ENCODE data around the gene HACL1. TPM values are rescaled to one million over a fixed set of nuclear protein-coding genes. Genes with fewer than 3 reads are reported as not detected.
A peak's percentile ranks its signal among the peaks of the same experiment; 100 is the strongest.

The HACL1 gene
- total and polyA plus RNA-seq, 10 of the 15 experiments (the other 5 are each of a cell fraction or from before 2014, with no cell fraction given) = 19.4 to 48.7 (median 30.1) TPM

DNA sequence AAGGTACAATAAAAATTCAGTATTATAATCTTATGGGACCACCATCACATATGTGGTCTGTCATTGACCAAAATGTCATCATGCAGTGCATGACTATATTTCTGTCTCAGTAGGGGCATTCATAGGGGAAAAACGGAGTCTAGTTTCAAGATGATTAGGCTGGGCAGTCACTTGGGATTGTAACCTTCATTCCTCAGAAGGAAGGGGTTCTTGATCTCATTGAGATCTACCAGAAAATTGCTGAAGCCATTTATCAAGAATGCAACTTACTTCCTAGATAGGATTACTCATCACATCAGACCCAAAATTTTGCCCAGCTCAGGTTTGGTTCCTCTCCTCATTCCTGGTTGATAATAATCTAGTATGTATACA is 37.5 kb upstream of the HACL1 start (continued):
- TF ChIP-seq, protein P1, sequence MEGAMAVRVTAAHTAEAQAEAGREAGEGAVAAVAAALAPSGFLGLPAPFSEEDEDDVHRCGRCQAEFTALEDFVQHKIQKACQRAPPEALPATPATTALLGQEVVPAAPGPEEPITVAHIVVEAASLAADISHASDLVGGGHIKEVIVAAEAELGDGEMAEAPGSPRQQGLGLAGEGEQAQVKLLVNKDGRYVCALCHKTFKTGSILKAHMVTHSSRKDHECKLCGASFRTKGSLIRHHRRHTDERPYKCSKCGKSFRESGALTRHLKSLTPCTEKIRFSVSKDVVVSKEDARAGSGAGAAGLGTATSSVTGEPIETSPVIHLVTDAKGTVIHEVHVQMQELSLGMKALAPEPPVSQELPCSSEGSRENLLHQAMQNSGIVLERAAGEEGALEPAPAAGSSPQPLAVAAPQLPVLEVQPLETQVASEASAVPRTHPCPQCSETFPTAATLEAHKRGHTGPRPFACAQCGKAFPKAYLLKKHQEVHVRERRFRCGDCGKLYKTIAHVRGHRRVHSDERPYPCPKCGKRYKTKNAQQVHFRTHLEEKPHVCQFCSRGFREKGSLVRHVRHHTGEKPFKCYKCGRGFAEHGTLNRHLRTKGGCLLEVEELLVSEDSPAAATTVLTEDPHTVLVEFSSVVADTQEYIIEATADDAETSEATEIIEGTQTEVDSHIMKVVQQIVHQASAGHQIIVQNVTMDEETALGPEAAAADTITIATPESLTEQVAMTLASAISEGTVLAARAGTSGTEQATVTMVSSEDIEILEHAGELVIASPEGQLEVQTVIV (IDR thresholded peaks at IDR 0.05; ENCODE audit: borderline replicate concordance, partially characterized antibody) = no peak
- TF ChIP-seq RUNX3 (IDR thresholded peaks at IDR 0.05; ENCODE audit: low read length) = peak; percentile 86
- TF ChIP-seq, protein P2, sequence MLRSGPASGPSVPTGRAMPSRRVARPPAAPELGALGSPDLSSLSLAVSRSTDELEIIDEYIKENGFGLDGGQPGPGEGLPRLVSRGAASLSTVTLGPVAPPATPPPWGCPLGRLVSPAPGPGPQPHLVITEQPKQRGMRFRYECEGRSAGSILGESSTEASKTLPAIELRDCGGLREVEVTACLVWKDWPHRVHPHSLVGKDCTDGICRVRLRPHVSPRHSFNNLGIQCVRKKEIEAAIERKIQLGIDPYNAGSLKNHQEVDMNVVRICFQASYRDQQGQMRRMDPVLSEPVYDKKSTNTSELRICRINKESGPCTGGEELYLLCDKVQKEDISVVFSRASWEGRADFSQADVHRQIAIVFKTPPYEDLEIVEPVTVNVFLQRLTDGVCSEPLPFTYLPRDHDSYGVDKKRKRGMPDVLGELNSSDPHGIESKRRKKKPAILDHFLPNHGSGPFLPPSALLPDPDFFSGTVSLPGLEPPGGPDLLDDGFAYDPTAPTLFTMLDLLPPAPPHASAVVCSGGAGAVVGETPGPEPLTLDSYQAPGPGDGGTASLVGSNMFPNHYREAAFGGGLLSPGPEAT (IDR thresholded peaks at IDR 0.05; ENCODE audit: low read depth) = peak; percentile 80
- TF ChIP-seq, protein P3, sequence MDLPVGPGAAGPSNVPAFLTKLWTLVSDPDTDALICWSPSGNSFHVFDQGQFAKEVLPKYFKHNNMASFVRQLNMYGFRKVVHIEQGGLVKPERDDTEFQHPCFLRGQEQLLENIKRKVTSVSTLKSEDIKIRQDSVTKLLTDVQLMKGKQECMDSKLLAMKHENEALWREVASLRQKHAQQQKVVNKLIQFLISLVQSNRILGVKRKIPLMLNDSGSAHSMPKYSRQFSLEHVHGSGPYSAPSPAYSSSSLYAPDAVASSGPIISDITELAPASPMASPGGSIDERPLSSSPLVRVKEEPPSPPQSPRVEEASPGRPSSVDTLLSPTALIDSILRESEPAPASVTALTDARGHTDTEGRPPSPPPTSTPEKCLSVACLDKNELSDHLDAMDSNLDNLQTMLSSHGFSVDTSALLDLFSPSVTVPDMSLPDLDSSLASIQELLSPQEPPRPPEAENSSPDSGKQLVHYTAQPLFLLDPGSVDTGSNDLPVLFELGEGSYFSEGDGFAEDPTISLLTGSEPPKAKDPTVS (IDR thresholded peaks at IDR 0.05; ENCODE audit: low read depth, low read length) = no peak
- TF ChIP-seq MYC (IDR thresholded peaks at IDR 0.05; ENCODE audit: insufficient read depth, insufficient read length, insufficient replicate concordance, low read length, severe bottlenecking) = no peak
- no peak for TF ChIP-seq ZSCAN29 (IDR thresholded peaks at IDR 0.05)
- peak; percentile 86 to 87 for TF ChIP-seq IKZF2 (IDR thresholded peaks at IDR 0.05)
- TF ChIP-seq HDGF (IDR thresholded peaks at IDR 0.05) = no peak
- TF ChIP-seq BMI1 (IDR thresholded peaks at IDR 0.05; ENCODE audit: borderline replicate concordance) = no peak
- TF ChIP-seq, protein P4, sequence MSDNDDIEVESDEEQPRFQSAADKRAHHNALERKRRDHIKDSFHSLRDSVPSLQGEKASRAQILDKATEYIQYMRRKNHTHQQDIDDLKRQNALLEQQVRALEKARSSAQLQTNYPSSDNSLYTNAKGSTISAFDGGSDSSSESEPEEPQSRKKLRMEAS (IDR thresholded peaks at IDR 0.05; ENCODE audit: low read depth, low read length) = no peak
- no peak for TF ChIP-seq RFX5 (IDR thresholded peaks at IDR 0.05; ENCODE audit: low read depth, low read length)
- no peak for TF ChIP-seq MXI1 (IDR thresholded peaks at IDR 0.05; ENCODE audit: low read depth, low read length)
- TF ChIP-seq, protein P5, sequence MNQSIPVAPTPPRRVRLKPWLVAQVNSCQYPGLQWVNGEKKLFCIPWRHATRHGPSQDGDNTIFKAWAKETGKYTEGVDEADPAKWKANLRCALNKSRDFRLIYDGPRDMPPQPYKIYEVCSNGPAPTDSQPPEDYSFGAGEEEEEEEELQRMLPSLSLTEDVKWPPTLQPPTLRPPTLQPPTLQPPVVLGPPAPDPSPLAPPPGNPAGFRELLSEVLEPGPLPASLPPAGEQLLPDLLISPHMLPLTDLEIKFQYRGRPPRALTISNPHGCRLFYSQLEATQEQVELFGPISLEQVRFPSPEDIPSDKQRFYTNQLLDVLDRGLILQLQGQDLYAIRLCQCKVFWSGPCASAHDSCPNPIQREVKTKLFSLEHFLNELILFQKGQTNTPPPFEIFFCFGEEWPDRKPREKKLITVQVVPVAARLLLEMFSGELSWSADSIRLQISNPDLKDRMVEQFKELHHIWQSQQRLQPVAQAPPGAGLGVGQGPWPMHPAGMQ (IDR thresholded peaks at IDR 0.05; ENCODE audit: borderline replicate concordance) = no peak
- no peak for TF ChIP-seq PML (IDR thresholded peaks at IDR 0.05; ENCODE audit: low read length)
- no peak for TF ChIP-seq SMC3 (IDR thresholded peaks at IDR 0.05; ENCODE audit: borderline replicate concordance, low read length)
- TF ChIP-seq CBX3 (IDR thresholded peaks at IDR 0.05; ENCODE audit: borderline replicate concordance, low read depth) = no peak
- TF ChIP-seq, protein P6, sequence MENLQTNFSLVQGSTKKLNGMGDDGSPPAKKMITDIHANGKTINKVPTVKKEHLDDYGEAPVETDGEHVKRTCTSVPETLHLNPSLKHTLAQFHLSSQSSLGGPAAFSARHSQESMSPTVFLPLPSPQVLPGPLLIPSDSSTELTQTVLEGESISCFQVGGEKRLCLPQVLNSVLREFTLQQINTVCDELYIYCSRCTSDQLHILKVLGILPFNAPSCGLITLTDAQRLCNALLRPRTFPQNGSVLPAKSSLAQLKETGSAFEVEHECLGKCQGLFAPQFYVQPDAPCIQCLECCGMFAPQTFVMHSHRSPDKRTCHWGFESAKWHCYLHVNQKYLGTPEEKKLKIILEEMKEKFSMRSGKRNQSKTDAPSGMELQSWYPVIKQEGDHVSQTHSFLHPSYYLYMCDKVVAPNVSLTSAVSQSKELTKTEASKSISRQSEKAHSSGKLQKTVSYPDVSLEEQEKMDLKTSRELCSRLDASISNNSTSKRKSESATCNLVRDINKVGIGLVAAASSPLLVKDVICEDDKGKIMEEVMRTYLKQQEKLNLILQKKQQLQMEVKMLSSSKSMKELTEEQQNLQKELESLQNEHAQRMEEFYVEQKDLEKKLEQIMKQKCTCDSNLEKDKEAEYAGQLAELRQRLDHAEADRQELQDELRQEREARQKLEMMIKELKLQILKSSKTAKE (IDR thresholded peaks at IDR 0.05; ENCODE audit: low read depth, poor library complexity, severe bottlenecking) = peak; percentile 47
- no peak for TF ChIP-seq NR2C2 (IDR thresholded peaks at IDR 0.05; ENCODE audit: borderline replicate concordance, control insufficient read depth, insufficient read length, low read depth)
- TF ChIP-seq, protein P7, sequence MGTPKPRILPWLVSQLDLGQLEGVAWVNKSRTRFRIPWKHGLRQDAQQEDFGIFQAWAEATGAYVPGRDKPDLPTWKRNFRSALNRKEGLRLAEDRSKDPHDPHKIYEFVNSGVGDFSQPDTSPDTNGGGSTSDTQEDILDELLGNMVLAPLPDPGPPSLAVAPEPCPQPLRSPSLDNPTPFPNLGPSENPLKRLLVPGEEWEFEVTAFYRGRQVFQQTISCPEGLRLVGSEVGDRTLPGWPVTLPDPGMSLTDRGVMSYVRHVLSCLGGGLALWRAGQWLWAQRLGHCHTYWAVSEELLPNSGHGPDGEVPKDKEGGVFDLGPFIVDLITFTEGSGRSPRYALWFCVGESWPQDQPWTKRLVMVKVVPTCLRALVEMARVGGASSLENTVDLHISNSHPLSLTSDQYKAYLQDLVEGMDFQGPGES (IDR thresholded peaks at IDR 0.05) = no peak
- no peak for TF ChIP-seq YBX1 (IDR thresholded peaks at IDR 0.05)
- 0 out of 2 replicates have a peak, but pooled peaks have one; percentile 24 for TF ChIP-seq ZNF24 (IDR thresholded peaks at IDR 0.05)

All from GM12878 (cell line).